Stomach (tissue), 4 donors: ENCODE measurements around the gene ZFP1.

ENCODE experiments used
- EP300 ChIP-seq: sonication (generic); formaldehyde crosslinking; IDR thresholded peaks from one replicate; pipeline ENCODE4 v1.6.1; 2017; ENCODE audit warnings: antibody characterized with exemption
- POLR2A ChIP-seq, 4 donors: fragments of 450-650 bp; IDR thresholded peaks; one replicate each; pipeline ENCODE4 v1.6.1; 2016; ENCODE audit warnings: antibody characterized with exemption in 4 of 4, control low read depth in 2 of 4, mild to moderate bottlenecking in 1 of 4, moderate library complexity in 1 of 4
- POLR2AphosphoS5 ChIP-seq, 3 donors: sonication (generic); formaldehyde crosslinking; IDR thresholded peaks; one replicate each; pipeline ENCODE4 v1.6.1; 2016; ENCODE audit warnings: antibody characterized with exemption in 3 of 3
- TF ChIP-seq, protein P1 (sequence below), 7 experiments: fragments of 450-650 bp in 4 of 7; fragments of 200-600 bp in 3 of 7; sonication (generic) in 3 of 7; IDR thresholded peaks; one replicate each; pipeline ENCODE4 v1.5.1; 2016 to 2019; ENCODE audit warnings: antibody characterized with exemption in 7 of 7, control low read depth in 2 of 7, mild to moderate bottlenecking in 1 of 7

DNA sequence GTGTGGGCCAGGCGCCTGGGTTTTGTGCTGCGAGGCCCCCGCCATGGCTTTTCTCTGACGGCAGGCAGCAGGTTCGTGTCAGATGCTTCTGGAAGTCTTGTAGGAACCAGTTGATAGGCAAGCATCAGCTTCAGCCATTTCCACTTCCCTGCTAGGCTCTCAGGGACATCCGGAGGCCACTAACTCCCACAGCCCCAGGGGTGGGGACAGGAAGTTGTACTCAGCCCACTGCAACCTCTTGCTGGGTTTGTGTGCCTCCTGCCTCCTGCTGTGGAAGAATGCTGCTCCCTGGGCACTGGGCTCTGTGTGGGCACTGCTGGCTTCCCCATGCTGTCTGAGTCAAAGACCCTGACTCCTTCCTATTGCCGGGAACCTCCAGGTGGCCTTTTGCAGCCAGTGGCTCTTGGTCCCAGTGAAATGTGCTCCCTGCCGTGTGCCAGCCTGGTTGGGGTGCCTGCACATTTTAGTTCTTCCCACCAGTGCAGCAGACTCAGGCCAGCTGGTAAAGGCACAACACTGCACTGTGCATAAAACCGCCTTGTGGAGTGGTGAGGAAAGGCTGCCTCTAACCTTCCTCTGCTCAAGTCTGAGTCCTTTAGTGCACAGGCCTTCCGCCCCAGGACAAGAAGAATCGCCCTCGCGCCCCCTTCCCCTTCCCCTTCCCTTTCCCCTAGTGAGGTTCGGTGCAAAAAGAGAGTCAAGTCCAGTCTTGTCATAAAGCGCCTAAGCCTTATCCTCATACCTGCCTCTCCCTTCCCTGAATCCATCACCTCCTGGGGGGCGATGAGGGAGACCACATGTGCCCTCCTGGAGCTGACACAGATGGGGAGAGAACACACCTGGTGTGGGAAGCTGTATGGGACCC is 48.4 kb upstream of the ZFP1 start:
- no peak for TF ChIP-seq POLR2A (IDR thresholded peaks at IDR 0.05)
- no peak for TF ChIP-seq POLR2AphosphoS5 (IDR thresholded peaks at IDR 0.05)
- TF ChIP-seq, protein P1, sequence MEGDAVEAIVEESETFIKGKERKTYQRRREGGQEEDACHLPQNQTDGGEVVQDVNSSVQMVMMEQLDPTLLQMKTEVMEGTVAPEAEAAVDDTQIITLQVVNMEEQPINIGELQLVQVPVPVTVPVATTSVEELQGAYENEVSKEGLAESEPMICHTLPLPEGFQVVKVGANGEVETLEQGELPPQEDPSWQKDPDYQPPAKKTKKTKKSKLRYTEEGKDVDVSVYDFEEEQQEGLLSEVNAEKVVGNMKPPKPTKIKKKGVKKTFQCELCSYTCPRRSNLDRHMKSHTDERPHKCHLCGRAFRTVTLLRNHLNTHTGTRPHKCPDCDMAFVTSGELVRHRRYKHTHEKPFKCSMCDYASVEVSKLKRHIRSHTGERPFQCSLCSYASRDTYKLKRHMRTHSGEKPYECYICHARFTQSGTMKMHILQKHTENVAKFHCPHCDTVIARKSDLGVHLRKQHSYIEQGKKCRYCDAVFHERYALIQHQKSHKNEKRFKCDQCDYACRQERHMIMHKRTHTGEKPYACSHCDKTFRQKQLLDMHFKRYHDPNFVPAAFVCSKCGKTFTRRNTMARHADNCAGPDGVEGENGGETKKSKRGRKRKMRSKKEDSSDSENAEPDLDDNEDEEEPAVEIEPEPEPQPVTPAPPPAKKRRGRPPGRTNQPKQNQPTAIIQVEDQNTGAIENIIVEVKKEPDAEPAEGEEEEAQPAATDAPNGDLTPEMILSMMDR (IDR thresholded peaks at IDR 0.05) = no peak
- no peak for TF ChIP-seq EP300
